Inferior parietal cortex (tissue), 1 donor: ENCODE measurements around the gene KCNK3.
"Not testable (repeated sequence)": the region's sequence is repeated elsewhere in the genome, so short reads cannot be mapped to it uniquely, and the experiment has no call there.

Experiments used
- DNase-seq: peaks from one replicate; pipeline ENCODE4 v3.0.0-alpha.2; 2016; ENCODE audit errors: extremely low spot score

Gene KCNK3

GRCh38 chr2:26692279-26692896 is at the start of gene KCNK3:
Gene KCNK3 (plus strand): TSS chr2:26692722. CDS start chr2:26692876, 154 bp downstream.
- DNase-seq: no peak

- no peak for DNase-seq
Observed at GRCh38 chr2:26644188-26644835, 48.2 kb upstream of the KCNK3 start.

DNA sequence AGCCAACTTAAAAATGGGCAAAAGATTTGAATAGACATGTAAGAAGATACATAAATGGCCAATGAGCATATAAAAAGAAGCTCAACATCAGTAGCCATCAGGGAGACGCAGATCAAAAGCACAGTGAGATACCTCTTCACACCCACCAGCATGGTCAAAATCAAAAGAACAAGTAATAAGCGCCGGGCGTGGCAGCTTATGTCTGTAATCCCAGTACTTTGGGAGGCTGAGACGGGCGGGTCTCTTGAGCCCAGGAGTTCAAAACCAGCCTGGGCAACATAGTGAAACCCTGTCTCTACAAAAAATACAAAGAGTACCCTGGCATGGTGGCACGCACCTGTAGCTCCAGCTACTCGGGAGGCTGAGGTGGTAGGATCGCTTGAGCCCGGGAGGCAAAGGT is 46.8 kb upstream of the KCNK3 start:
- no peak for DNase-seq

- no peak for DNase-seq
Observed at GRCh38 chr2:26646986-26647672, 45.4 kb upstream of the KCNK3 start.

- DNase-seq: no peak
Observed at GRCh38 chr2:26647981-26648380, 44.5 kb upstream of the KCNK3 start.

GRCh38 chr2:26648516-26648915 is 44.0 kb upstream of the KCNK3 start:
- DNase-seq: no peak

DNA sequence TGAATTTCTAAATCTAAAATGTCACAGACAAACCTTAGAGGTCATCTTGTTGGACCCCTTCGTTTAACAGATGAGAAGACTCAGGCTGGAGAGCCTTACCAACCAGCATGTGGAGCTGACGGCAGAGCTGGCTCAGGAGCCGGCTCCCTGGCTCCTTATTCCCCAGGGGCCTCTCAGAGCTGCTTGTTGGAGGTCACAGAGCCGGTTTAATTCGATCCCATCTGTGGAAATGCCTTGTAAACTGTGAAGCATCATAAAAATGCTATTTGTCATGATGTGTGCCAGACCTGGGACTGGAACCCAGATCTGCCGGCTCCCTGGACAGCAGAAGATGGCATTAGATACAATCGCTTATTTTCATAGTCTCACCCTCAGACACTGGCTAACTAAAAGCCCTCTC is 43.2 kb upstream of the KCNK3 start:
- no peak for DNase-seq

GRCh38 chr2:26649992-26650712 is 42.4 kb upstream of the KCNK3 start:
- DNase-seq: no peak

- no peak for DNase-seq
Observed at GRCh38 chr2:26650713-26651469, 41.6 kb upstream of the KCNK3 start.

- no peak for DNase-seq
Observed at GRCh38 chr2:26651470-26651771, 41.1 kb upstream of the KCNK3 start.

DNA sequence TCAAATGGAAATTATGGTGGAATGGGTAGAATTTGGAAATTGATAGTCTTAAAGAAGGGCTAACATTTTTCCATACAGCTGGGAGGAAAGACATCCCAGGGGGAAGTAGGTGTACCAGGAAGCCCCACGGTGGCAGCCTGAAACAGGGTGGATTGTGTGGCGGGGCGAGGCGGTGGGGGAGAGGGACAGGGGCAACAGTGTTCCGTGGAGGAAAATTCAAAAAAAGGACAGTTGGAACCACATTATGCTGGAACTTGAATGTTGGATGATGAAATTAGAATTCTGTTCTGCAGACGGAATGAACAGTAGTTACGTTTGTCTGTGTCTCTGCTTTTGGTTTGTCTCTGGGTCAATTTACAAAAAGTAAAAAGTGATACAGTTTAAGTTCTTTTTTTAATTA is 40.7 kb upstream of the KCNK3 start:
- no peak for DNase-seq

- no peak for DNase-seq
Observed at GRCh38 chr2:26652361-26653041, 40.0 kb upstream of the KCNK3 start.

DNA sequence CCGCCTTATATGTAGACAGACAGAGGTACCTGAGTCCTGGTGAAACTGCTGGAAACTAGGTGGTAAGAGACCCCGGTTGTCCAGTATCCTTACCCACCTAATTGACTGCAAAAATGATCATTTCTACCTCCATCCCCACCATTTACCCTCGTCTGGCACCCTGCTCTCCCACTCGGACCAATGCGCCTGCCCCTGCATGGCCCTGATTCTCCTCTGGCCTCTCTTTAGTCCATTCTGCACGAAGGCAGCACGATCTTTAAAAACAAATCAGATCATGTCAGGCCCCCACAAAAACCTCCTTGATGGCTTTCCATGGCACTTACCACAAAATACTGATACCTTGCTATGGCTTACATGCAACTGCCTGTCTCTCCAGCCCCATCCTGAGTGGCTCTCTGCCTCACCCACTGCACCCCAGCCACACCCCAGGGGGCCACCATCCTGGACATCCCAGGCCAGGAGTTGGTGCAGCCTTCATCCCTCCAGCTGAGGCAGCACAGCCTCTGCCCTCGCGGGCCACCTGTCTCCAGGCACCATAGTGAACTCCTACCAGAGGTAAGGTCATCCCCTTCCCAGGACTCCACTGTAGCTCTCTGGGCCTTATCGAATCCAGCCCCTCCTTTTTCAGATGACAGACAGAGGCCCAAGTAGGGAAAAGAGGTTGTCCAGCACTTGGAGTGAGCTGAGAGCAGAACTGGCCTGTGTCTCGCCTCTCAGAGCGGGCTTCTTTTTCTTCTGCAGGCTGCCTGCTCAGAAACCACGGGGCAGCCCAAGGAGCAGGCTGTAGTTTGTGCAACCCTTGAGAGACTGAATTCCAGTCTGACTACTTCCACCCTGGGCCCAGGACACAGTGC is 39.1 kb upstream of the KCNK3 start:
- DNase-seq: no peak

GRCh38 chr2:26654061-26654340 is 38.5 kb upstream of the KCNK3 start:
- DNase-seq: no peak

DNA sequence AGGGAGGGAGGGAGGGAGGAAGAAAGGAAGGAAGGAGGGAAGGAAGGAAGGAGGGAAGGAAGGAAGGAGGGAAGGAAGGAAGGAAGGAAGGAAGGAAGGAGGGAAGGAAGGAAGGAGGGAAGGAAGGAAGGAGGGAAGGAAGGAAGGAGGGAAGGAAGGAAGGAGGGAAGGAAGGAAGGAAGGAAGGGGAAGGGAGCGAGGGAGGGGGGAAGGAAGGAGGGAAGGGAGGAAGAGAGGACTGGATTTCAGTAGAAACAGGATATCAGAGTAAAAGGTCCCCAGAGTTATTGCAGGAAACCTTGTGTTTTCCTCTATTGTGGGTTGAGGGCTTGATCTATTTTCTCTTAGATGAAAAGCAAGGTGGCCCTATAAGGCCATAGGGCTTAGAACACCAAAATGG is 37.4 kb upstream of the KCNK3 start:
- DNase-seq: not testable (repeated sequence)

DNA sequence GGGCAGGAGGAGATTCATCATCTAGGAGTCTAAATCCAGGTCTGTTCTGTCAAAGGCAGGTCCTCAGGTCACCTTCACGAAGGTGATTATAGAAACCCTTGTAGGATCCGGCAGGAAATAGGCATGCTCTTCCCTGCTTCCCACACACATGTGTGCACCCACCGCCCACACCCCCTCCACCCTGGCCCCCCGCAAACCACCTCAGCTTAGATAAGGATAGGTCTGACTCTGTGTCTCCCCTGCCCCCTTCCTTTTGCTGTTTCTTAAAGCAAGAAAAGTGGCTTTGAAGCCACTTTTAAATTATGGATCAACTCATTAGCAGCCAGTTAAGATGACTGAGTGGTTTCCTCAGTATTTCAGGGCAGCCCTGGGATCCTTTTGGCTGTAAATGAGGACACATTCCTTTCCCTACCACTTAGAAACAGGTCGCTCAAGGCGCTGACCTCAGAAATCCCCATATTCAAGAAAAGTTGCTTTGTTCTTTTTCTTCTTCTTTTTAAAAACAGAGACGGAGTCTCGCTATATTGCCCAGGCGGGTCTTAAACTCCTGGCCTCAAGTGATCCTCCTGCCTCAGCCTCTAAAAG is 36.8 kb upstream of the KCNK3 start:
- DNase-seq: no peak

DNA sequence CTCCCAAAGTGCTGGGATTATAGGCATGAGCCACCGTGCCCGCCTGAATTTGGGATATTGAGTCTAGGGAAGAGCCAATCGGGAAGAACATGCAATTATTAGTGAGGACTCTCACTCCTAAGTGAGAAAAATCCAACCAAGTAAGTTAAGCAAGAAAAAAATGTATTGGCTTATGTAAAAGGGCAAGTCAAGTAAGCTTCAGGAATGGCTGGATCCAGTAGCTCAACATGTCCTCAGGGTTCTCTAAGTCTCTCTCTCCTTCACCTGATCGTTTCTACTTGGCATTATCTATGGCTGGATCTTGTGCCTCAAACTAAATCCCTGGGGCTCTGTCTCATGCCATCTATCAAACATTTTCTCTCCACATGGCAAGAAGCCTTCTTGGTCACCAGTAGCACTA is 35.3 kb upstream of the KCNK3 start:
- DNase-seq: no peak

- no peak for DNase-seq
Observed at GRCh38 chr2:26658691-26659346, 33.7 kb upstream of the KCNK3 start.

- DNase-seq: no peak
Observed at GRCh38 chr2:26660363-26660962, 32.1 kb upstream of the KCNK3 start.
